Measurements from ENCODE around the gene PCCA. TPM values are rescaled to one million over a fixed set of nuclear protein-coding genes. Genes with fewer than 3 reads are reported as not detected.

PCCA gene
- total and polyA plus RNA-seq, 4 donors: 8.3 to 71.8 (median 22.8) TPM

DNA sequence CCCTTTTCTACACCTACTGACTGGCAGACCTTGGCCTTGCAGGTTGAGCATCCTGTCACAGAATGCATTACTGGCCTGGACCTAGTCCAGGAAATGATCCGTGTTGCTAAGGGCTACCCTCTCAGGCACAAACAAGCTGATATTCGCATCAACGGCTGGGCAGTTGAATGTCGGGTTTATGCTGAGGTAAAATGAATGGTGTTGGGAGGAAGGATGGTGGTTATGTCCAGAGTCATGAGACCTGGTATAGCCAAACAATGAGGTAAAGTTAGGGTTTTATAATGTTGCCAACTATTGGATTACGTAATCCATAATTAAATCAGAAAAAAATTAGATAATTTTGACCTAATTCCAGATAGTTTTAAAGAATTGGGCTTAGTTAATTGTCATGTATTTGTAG is 212.5 kb downstream of the PCCA start:
- WGBS, 2 donors: 87 to 93% methylated on average over 5 of the region's 5 CpGs
- DNase-seq: peak in 1 of 3 donors; percentile 20

GRCh38 chr13:100302391-100302790 is 213.5 kb downstream of the PCCA start:
- no peak for TF ChIP-seq CTCF (IDR thresholded peaks at IDR 0.05; ENCODE audit: control extremely low read depth, extremely low read depth)

More for the DNA sequence above, 212.5 kb downstream of the PCCA start:
- Histone ChIP-seq H3K4me3 (no peak overlapping the region), H3K36me3 (ENCODE audit: control insufficient read depth in 4 of 4, insufficient read depth in 4 of 4, low read length in 4 of 4) (peaks cover 0 to 2% (median 0%) of the 10 kb centered on the region in 4 donors), H3K9me3 (ENCODE audit: control insufficient read depth in 4 of 4, insufficient read depth in 3 of 4, low read length in 3 of 4) (no peaks in the 10 kb centered on the region), H3K4me1 (ENCODE audit: control insufficient read depth in 5 of 5, insufficient read depth in 5 of 5, low read length in 5 of 5) (peaks cover 0 to 5% (median 0%) of the 10 kb centered on the region in 5 donors), H3K9ac (ENCODE audit: insufficient read depth in 1 of 2, low read length in 2 of 2) (no peak overlapping the region), H3K27ac (ENCODE audit: low read depth in 1 of 2, low read length in 1 of 2) (no peak overlapping the region), H3K27me3 (ENCODE audit: control insufficient read depth in 3 of 3, insufficient read depth in 3 of 3, low read length in 2 of 3) (no peaks in the 10 kb centered on the region)
- no peak for TF ChIP-seq CTCF (IDR thresholded peaks at IDR 0.05; ENCODE audit: control extremely low read depth, extremely low read depth)
- ATAC-seq (ENCODE audit: insufficient read depth, low FRiP score): no peak

DNA sequence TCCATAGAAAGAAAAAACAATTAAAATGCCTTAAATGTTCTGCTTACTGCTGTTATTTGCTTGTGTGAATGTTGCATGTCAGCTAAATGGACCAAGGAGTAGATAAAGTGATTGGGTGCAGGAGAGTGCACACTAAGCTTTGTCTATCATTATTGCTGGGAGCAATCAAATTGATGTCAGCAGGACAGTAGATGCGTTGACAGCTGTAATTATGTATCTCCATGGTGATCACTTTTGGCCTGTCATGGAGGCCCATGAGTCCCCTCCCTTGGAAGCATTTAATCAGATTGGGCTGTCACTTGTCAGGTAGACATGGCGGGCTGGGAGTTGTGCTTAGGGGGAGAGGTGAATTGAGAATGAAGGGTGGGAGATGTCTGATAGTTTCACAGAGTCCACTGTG is 215.3 kb downstream of the PCCA start:
- no peaks in the 10 kb centered on the region for H3K27me3 ChIP-seq (ENCODE audit: control insufficient read depth in 3 of 3, insufficient read depth in 3 of 3, low read length in 2 of 3)
- no peak for TF ChIP-seq CTCF (IDR thresholded peaks at IDR 0.05; ENCODE audit: control extremely low read depth, extremely low read depth)
- ATAC-seq (ENCODE audit: insufficient read depth, low FRiP score): no peak
- no peak overlapping the region for H3K4me3 ChIP-seq
- peaks cover 0 to 2% (median 0%) of the 10 kb centered on the region in 4 donors for H3K36me3 ChIP-seq (ENCODE audit: control insufficient read depth in 4 of 4, insufficient read depth in 4 of 4, low read length in 4 of 4)
- H3K9ac ChIP-seq (ENCODE audit: insufficient read depth in 1 of 2, low read length in 2 of 2): no peak overlapping the region
- DNase-seq: no peak
- 92 to 98% methylated on average over 2 of the region's 2 CpGs for WGBS, 2 donors
- H3K4me1 ChIP-seq (ENCODE audit: control insufficient read depth in 5 of 5, insufficient read depth in 5 of 5, low read length in 5 of 5): peaks cover 0 to 1% (median 0%) of the 10 kb centered on the region in 5 donors
- no peak overlapping the region for H3K27ac ChIP-seq (ENCODE audit: low read depth in 1 of 2, low read length in 1 of 2)
- no peaks in the 10 kb centered on the region for H3K9me3 ChIP-seq (ENCODE audit: control insufficient read depth in 4 of 4, insufficient read depth in 3 of 4, low read length in 3 of 4)

More at GRCh38 chr13:100302391-100302790, 213.5 kb downstream of the PCCA start:
- Histone ChIP-seq H3K4me3 (no peak overlapping the region), H3K9me3 (ENCODE audit: control insufficient read depth in 4 of 4, insufficient read depth in 3 of 4, low read length in 3 of 4) (no peaks in the 10 kb centered on the region), H3K36me3 (ENCODE audit: control insufficient read depth in 4 of 4, insufficient read depth in 4 of 4, low read length in 4 of 4) (peaks cover 0 to 2% (median 0%) of the 10 kb centered on the region in 4 donors), H3K27ac (ENCODE audit: low read depth in 1 of 2, low read length in 1 of 2) (no peak overlapping the region), H3K9ac (ENCODE audit: insufficient read depth in 1 of 2, low read length in 2 of 2) (no peak overlapping the region), H3K27me3 (ENCODE audit: control insufficient read depth in 3 of 3, insufficient read depth in 3 of 3, low read length in 2 of 3) (no peaks in the 10 kb centered on the region), H3K4me1 (ENCODE audit: control insufficient read depth in 5 of 5, insufficient read depth in 5 of 5, low read length in 5 of 5) (peaks cover 0 to 5% (median 0%) of the 10 kb centered on the region in 5 donors)
- ATAC-seq (ENCODE audit: insufficient read depth, low FRiP score): no peak
- DNase-seq: no peak
- WGBS, 2 donors: 94 to 97% methylated on average over 2 of the region's 2 CpGs

DNA sequence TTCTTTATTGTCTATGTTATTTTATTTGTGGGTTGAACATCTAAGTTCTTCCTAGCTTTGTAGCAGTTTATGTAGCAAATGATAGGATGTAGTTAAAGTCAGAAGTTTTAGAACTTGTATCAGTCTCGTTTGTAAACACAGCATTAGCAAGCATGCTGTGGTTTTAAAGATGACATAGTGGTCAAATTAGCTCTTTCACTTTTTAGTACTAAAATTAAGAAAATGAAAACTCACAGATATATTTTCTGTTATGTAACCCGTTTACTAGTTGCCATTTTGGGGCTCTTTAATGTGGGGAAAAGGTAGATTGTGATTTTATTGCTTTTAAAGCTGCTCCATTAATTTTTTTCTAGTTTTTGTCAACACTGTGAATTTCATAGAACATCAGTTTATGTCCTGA is 216.5 kb downstream of the PCCA start:
- no peaks in the 10 kb centered on the region for H3K27me3 ChIP-seq (ENCODE audit: control insufficient read depth in 3 of 3, insufficient read depth in 3 of 3, low read length in 2 of 3)
- H3K27ac ChIP-seq (ENCODE audit: low read depth in 1 of 2, low read length in 1 of 2): no peak overlapping the region
- no peak for ATAC-seq (ENCODE audit: insufficient read depth, low FRiP score)
- WGBS, 2 donors: 75 to 85% methylated on average over 2 of the region's 2 CpGs
- no peaks in the 10 kb centered on the region for H3K9me3 ChIP-seq (ENCODE audit: control insufficient read depth in 4 of 4, insufficient read depth in 3 of 4, low read length in 3 of 4)
- TF ChIP-seq CTCF (IDR thresholded peaks at IDR 0.05; ENCODE audit: control extremely low read depth, extremely low read depth): no peak
- peaks cover 0 to 3% (median 1%) of the 10 kb centered on the region in 4 donors for H3K36me3 ChIP-seq (ENCODE audit: control insufficient read depth in 4 of 4, insufficient read depth in 4 of 4, low read length in 4 of 4)
- no peak for DNase-seq
- H3K4me3 ChIP-seq: no peak overlapping the region
- no peak overlapping the region for H3K9ac ChIP-seq (ENCODE audit: insufficient read depth in 1 of 2, low read length in 2 of 2)
- H3K4me1 ChIP-seq (ENCODE audit: control insufficient read depth in 5 of 5, insufficient read depth in 5 of 5, low read length in 5 of 5): peaks cover 0 to 1% (median 0%) of the 10 kb centered on the region in 5 donors

All from lung (tissue), 12 donors.